MCF 10A (cell line): ENCODE results near the gene PDCD7. TPM values are rescaled to one million over a fixed set of nuclear protein-coding genes. Genes with fewer than 3 reads are reported as not detected.

Source experiments
- BruUV-seq: library from RNA; stranded (reverse); fragments of 400-500 nt; replicated peaks from 2 replicates; lab custom pipeline; 2021; lab: Mats Ljungman, UMichigan
- CTCF ChIA-PET: fragments of 300-600 bp; sonication (Branson Sonifier 250); formaldehyde crosslinking; extraction: SDS; loops from one replicate; lab custom pipeline; 2021; ENCODE audit warnings: antibody characterized with exemption, inconsistent platforms; lab: Yijun Ruan, JAX
- POLR2A ChIA-PET: fragments of 300-600, 350-650 bp; sonication (Branson Sonifier 250); formaldehyde crosslinking; extraction: SDS; loops from one replicate; lab custom pipeline; 2020; ENCODE audit warnings: antibody characterized with exemption, inconsistent platforms; lab: Yijun Ruan, JAX
- DNase-seq: peaks from one replicate; pipeline ENCODE4 v3.0.0-alpha.2; 2018; ENCODE audit not compliant: unreplicated experiment
- H3K27ac Mint-ChIP-seq: one replicate; pipeline ENCODE4 v1.8.0; 2022; ENCODE audit warnings: mild to moderate bottlenecking, low read depth, mixed read lengths; ENCODE audit not compliant: unreplicated experiment
- H3K27me3 Mint-ChIP-seq: one replicate; pipeline ENCODE4 v1.8.0; 2022; ENCODE audit warnings: mixed read lengths; ENCODE audit not compliant: insufficient read depth, unreplicated experiment
- H3K36me3 Mint-ChIP-seq: one replicate; pipeline ENCODE4 v1.8.0; 2022; ENCODE audit warnings: mild to moderate bottlenecking, moderate library complexity, mixed read lengths; ENCODE audit not compliant: insufficient read depth, unreplicated experiment
- H3K4me1 Mint-ChIP-seq: one replicate; pipeline ENCODE4 v1.8.0; 2022; ENCODE audit warnings: mixed read lengths; ENCODE audit not compliant: insufficient read depth, unreplicated experiment
- H3K4me3 Mint-ChIP-seq: one replicate; pipeline ENCODE4 v1.8.0; 2022; ENCODE audit warnings: mild to moderate bottlenecking, moderate library complexity, mixed read lengths; ENCODE audit not compliant: unreplicated experiment
- H3K9me3 Mint-ChIP-seq: one replicate; pipeline ENCODE4 v1.8.0; 2022; ENCODE audit warnings: mixed read lengths; ENCODE audit not compliant: unreplicated experiment
- CTCF ChIP-seq: fragments of 200-600 bp; IDR thresholded peaks from one replicate; pipeline ENCODE4 v1.8.0; 2022; ENCODE audit warnings: antibody characterized with exemption, mild to moderate bottlenecking; ENCODE audit not compliant: unreplicated experiment
- intact Hi-C: fragments of 100-400 bp; cut with micrococcal nuclease; formaldehyde crosslinking; loops from 2 replicates; pipeline ENCODE4 v1.14.1; 2022
- total RNA-seq: library from RNA; stranded (reverse); gene quantifications from 2 replicates; pipeline ENCODE4 v1.2.3, GENCODE V29; 2022

The PDCD7 gene
- total RNA-seq, 1 experiment from 2014 or later = 26.3 TPM

- Mint-ChIP-seq H3K4me3 (no peak overlapping the region), H3K27ac (no peak overlapping the region), H3K27me3 (no peaks in the 10 kb centered on the region), H3K36me3 (peaks cover 94% of the 10 kb centered on the region), H3K9me3 (no peaks in the 10 kb centered on the region), H3K4me1 (peaks cover 5% of the 10 kb centered on the region)
- BruUV-seq = no TSS peak
- CTCF ChIA-PET = no interaction called here
- DNase-seq = no peak
- no peak for TF ChIP-seq CTCF
- intact Hi-C loops = no loop called here
- POLR2A ChIA-PET = interaction anchor here (0.9 to 1.0 kb wide), 2 partner anchors 8 to 11 kb away, joined by 3 read pairs; no protein-coding TSS in a partner anchor
Measured at GRCh38 chr15:65174509-65174908, 40.9 kb upstream of the PDCD7 start.

GRCh38 chr15:65172531-65172930 is 38.9 kb upstream of the PDCD7 start:
- Mint-ChIP-seq H3K27me3 (no peaks in the 10 kb centered on the region), H3K27ac (no peak overlapping the region), H3K4me3 (no peak overlapping the region), H3K9me3 (no peaks in the 10 kb centered on the region), H3K36me3 (peaks cover 95% of the 10 kb centered on the region), H3K4me1 (peaks cover 5% of the 10 kb centered on the region)
- no peak for TF ChIP-seq CTCF
- intact Hi-C loops = no loop called here
- ChIA-PET CTCF (no interaction called here), POLR2A (interaction anchor here (0.6 to 0.9 kb wide), 2 partner anchors 20 to 39 kb away, joined by 3 read pairs; no protein-coding TSS in a partner anchor)
- DNase-seq = no peak
- no TSS peak for BruUV-seq

- ChIA-PET POLR2A (interaction anchor here (0.6 to 0.9 kb wide), 3 partner anchors 11 to 104 kb away, joined by 3 read pairs; no protein-coding TSS in a partner anchor), CTCF (no interaction called here)
- Mint-ChIP-seq H3K27me3 (no peaks in the 10 kb centered on the region), H3K4me3 (no peak overlapping the region), H3K4me1 (peaks cover 5% of the 10 kb centered on the region), H3K9me3 (no peaks in the 10 kb centered on the region), H3K36me3 (peaks cover 95% of the 10 kb centered on the region), H3K27ac (no peak overlapping the region)
- BruUV-seq = no TSS peak
- intact Hi-C loops = no loop called here
- no peak for TF ChIP-seq CTCF
- no peak for DNase-seq
Measured at GRCh38 chr15:65171428-65171827, 37.8 kb upstream of the PDCD7 start.

GRCh38 chr15:65165875-65166274 is 32.3 kb upstream of the PDCD7 start:
- BruUV-seq = no TSS peak
- CTCF ChIA-PET = interaction anchor here (0.6 to 1.0 kb wide), 2 partner anchors 64 to 132 kb away, joined by 3 to 4 read pairs; no protein-coding TSS in a partner anchor
- Mint-ChIP-seq H3K9me3 (no peaks in the 10 kb centered on the region), H3K4me3 (no peak overlapping the region), H3K4me1 (no peaks in the 10 kb centered on the region), H3K27ac (no peak overlapping the region), H3K36me3 (peaks cover 77% of the 10 kb centered on the region), H3K27me3 (no peaks in the 10 kb centered on the region)
- no peak for TF ChIP-seq CTCF
- intact Hi-C loops = no loop called here
- no peak for DNase-seq
- POLR2A ChIA-PET = interaction anchor here (0.9 to 1.1 kb wide), 3 partner anchors 9 to 18 kb away, joined by 3 read pairs; no protein-coding TSS in a partner anchor
